Neutrophil (primary cell): ENCODE measurements around the gene GALM.
A peak's percentile ranks its signal among the peaks of the same experiment; 100 is the strongest.

Source experiments
- H3K27ac ChIP-seq: fragments of 200-600 bp; sonication (generic); 2 replicates; pipeline ENCODE4 v1.5.1; 2016; ENCODE audit warnings: mild to moderate bottlenecking, moderate library complexity
- H3K27me3 ChIP-seq: fragments of 200-600 bp; sonication (generic); 2 replicates; pipeline ENCODE4 v1.6.0; 2016; ENCODE audit warnings: mild to moderate bottlenecking
- H3K36me3 ChIP-seq: fragments of 200-600 bp; sonication (generic); 2 replicates; pipeline ENCODE4 v1.5.1; 2017
- H3K4me1 ChIP-seq, 2 experiments: fragments of 200-600 bp in 1 of 2; sonication (generic) in 1 of 2; 1 replicate in 1 of 2; 2 replicates in 1 of 2; pipeline versions ENCODE4 v1.5.1 to v1.6.1; 2013 to 2016; ENCODE audit warnings: low read depth in 1 of 2, low read length in 1 of 2, mild to moderate bottlenecking in 1 of 2, moderate library complexity in 1 of 2; ENCODE audit not compliant: control insufficient read depth in 1 of 2, insufficient read depth in 1 of 2
- H3K4me3 ChIP-seq, 2 experiments: fragments of 200-600 bp in 1 of 2; sonication (generic) in 1 of 2; 1 replicate in 1 of 2; 2 replicates in 1 of 2; pipeline ENCODE4 v1.5.1; 2013 to 2016; ENCODE audit warnings: low read depth in 1 of 2, low read length in 1 of 2, mild to moderate bottlenecking in 1 of 2, moderate library complexity in 1 of 2
- H3K9me3 ChIP-seq: fragments of 200-600 bp; sonication (generic); 2 replicates; pipeline ENCODE4 v1.5.1; 2016
- TF ChIP-seq, protein P1 (sequence below): fragments of 200-600 bp; sonication (generic); IDR thresholded peaks from 2 replicates; pipeline ENCODE4 v1.5.1; 2016; ENCODE audit warnings: antibody characterized with exemption

Gene GALM

DNA sequence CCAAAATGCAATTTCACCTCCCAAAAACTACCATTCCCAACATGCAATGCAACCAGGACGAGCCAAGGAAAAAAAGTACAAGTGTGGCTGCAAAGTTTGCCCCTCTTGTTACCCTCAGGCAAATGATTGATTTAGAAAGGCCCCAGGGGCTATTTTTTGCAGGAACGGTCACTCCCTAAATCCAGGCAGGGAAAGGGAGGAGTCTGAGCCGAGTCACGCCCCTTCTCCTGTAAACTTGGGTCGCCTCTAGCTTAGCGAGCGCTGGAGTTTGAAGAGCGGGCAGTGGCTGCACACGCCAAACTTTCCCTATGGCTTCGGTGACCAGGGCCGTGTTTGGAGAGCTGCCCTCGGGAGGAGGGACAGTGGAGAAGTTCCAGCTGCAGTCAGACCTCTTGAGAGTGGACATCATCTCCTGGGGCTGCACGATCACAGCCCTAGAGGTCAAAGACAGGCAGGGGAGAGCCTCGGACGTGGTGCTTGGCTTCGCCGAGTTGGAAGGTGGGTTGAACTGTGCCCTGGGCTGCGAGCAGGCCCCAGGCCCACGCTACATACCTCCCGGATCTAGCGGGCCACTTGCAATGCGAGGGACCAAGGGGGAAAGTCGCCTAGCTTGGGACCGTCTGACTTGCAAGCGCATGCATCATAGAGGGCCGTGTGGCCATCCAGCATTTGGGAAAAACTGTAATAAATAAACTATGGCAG is at the start of gene GALM:
TSS of gene GALM (plus strand) at position 261 of the 702 bp plus-strand sequence. CDS start at position 309, 48 bp downstream.
- peak within 1 kb of the TSS; percentile 81 for H3K27ac ChIP-seq
- peaks cover 41 to 49% of the 10 kb centered on the region in 2 experiments for H3K4me1 ChIP-seq

DNA sequence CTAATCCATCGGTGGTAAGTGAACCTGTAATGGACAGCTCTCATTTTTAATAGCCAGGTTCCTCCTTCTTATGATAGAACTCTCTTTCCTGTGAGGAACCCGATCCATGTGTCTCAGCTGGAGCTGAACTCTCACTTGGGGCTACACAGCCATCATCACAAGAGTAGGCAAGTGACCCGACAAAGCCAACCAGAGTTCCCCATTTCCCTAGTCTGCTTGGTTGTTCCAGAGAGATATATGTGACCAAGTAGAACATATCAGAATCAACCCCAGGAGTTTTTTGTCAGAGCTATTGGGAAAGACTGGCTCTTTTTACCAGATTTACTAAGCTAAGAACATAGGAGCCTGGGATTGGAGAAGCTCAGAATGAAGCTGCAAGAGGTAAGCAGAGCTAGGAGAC is 48.6 kb upstream of the GALM start:
- Histone ChIP-seq H3K36me3 (no peaks in the 10 kb centered on the region), H3K4me3 (no peak overlapping the region), H3K27ac (no peak overlapping the region), H3K27me3 (no peaks in the 10 kb centered on the region), H3K9me3 (no peaks in the 10 kb centered on the region), H3K4me1 (peaks cover 44 to 53% of the 10 kb centered on the region in 2 experiments)
- TF ChIP-seq, protein P1, sequence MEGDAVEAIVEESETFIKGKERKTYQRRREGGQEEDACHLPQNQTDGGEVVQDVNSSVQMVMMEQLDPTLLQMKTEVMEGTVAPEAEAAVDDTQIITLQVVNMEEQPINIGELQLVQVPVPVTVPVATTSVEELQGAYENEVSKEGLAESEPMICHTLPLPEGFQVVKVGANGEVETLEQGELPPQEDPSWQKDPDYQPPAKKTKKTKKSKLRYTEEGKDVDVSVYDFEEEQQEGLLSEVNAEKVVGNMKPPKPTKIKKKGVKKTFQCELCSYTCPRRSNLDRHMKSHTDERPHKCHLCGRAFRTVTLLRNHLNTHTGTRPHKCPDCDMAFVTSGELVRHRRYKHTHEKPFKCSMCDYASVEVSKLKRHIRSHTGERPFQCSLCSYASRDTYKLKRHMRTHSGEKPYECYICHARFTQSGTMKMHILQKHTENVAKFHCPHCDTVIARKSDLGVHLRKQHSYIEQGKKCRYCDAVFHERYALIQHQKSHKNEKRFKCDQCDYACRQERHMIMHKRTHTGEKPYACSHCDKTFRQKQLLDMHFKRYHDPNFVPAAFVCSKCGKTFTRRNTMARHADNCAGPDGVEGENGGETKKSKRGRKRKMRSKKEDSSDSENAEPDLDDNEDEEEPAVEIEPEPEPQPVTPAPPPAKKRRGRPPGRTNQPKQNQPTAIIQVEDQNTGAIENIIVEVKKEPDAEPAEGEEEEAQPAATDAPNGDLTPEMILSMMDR, result no peak

More for the DNA sequence above, at the start of gene GALM:
- TF ChIP-seq, protein P1, result no peak
- Histone ChIP-seq H3K27me3 (no peaks in the 10 kb centered on the region), H3K4me3 (peak within 1 kb of the TSS; percentile 65 to 73), H3K9me3 (no peaks in the 10 kb centered on the region), H3K36me3 (no peaks in the 10 kb centered on the region)

DNA sequence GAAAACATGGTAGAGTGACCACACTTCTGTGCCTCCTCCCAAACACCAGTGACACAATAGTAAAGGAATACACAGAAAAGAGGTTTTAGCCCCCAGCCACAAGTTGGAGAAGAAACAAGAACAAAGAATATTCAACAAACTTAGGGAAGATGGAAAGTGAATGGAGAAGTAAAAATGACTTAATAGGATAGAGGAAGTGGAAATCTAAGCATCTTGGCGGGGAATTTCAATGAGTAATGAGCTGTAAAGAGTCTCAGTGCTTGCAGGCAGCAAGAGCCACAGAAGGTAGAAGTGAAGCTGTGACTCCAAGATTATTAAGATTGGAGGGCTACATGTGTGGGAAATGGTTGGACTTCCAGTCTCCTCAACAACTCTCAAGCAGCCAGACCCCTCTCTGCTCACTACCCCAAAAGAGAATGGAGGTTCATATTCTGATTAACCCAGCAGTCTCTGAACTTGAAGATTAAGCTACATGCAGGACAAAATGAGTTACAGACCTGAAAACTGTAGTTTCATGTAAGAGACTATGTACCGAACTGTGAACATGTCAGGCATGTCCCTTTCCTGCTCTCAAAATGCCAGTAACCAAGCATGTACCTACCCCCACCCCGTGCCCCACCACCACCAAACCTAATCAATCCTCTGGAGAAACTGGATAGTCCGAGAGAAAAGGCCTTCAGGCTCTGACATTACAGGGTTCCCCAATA is 46.3 kb upstream of the GALM start:
- H3K27ac ChIP-seq, result peak overlapping the region; percentile 59
- H3K4me3 ChIP-seq, result no peak overlapping the region
- peaks cover 35 to 43% of the 10 kb centered on the region in 2 experiments for H3K4me1 ChIP-seq
- H3K9me3 ChIP-seq, result no peaks in the 10 kb centered on the region
- no peaks in the 10 kb centered on the region for H3K36me3 ChIP-seq
- TF ChIP-seq, protein P1, result no peak
- no peaks in the 10 kb centered on the region for H3K27me3 ChIP-seq

DNA sequence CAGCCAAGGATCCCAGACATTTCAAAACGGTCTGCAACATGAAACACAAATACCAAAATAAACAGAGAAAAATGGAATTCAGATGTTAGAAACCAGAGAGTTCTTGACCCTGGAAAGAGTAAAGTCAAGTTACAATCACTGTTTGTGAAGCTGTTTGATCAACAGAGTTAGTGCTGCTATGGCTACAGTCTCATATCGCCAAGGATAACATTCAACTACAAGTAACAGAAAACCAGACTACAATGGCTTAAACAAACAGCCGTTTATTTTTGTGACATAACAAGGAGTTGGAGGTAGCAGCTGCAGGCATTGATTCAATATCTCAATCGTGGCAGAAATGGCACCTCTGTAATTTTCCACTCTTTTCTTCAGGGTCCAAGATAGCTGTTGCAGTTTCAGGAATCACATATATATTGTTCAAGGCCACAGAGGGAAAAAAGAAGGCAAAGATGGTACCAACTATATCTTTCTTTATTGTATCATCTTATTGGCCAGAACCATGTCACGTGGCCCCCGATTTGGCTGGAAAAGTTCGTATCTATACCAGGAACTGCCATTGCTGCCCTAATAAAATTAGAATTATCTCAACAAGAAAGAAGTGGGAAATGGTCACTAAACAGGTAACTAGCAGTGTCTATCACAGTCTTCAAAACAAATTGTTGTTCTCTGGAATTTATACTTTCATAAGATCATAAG is 45.5 kb upstream of the GALM start:
- Histone ChIP-seq H3K4me3 (no peak overlapping the region), H3K4me1 (peaks cover 35 to 43% of the 10 kb centered on the region in 2 experiments), H3K36me3 (no peaks in the 10 kb centered on the region), H3K27me3 (no peaks in the 10 kb centered on the region), H3K27ac (peak overlapping the region; percentile 59), H3K9me3 (no peaks in the 10 kb centered on the region)
- TF ChIP-seq, protein P1, result no peak

DNA sequence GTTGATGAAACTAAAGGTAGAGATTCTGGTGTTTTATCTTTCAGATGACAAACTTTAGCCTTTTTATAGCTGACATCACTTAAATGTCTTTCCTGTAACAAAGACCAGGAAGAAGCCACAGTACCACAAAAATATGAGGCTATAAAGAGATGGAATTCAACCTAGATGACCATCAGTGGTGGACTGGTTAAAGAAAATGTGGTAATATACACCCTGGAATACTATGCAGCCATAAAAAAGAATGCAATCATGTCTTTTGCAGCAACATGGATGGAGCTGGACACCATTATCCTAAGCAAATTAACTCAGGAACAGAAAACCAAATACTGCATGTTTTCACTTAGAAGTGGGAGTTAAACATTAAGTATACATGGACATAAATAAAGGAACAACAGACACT is 44.9 kb upstream of the GALM start:
- no peaks in the 10 kb centered on the region for H3K36me3 ChIP-seq
- no peaks in the 10 kb centered on the region for H3K9me3 ChIP-seq
- peaks cover 35 to 46% of the 10 kb centered on the region in 2 experiments for H3K4me1 ChIP-seq
- H3K27me3 ChIP-seq, result no peaks in the 10 kb centered on the region
- TF ChIP-seq, protein P1, result no peak
- H3K27ac ChIP-seq, result no peak overlapping the region
- no peak overlapping the region for H3K4me3 ChIP-seq
